Small intestine (tissue), 7 donors: ENCODE data around the gene IL21R. TPM values are rescaled to one million over a fixed set of nuclear protein-coding genes. Genes with fewer than 3 reads are reported as not detected.

Experiments
- DNase-seq, 2 donors: peaks; one replicate each; pipeline versions ENCODE4 v3.0.0 to v3.0.0-alpha.2; 2013
- FAIRE-seq: peaks from 2 replicates; lab custom pipeline; 2012; peaks lifted over from hg19 to GRCh38; lab: Jason Lieb, UNC
- H3K27ac ChIP-seq, 3 donors: one replicate each; pipeline ENCODE4 v1.5.1; 2013; ENCODE audit warnings: low read length in 2 of 3, mild to moderate bottlenecking in 2 of 3, control low read depth in 1 of 3, inconsistent platforms in 1 of 3, low read depth in 1 of 3, moderate library complexity in 1 of 3
- H3K27me3 ChIP-seq, 3 donors: one replicate each; pipeline ENCODE4 v1.6.1; 2013; ENCODE audit warnings: low read length in 3 of 3, inconsistent platforms in 1 of 3; ENCODE audit not compliant: control insufficient read depth in 3 of 3, insufficient read depth in 3 of 3
- H3K36me3 ChIP-seq, 3 donors: one replicate each; pipeline ENCODE4 v1.6.1; 2013; ENCODE audit warnings: low read length in 3 of 3, inconsistent platforms in 1 of 3, low read depth in 1 of 3, mild to moderate bottlenecking in 1 of 3, moderate library complexity in 1 of 3; ENCODE audit not compliant: control insufficient read depth in 3 of 3, insufficient read depth in 2 of 3
- H3K4me1 ChIP-seq, 3 donors: one replicate each; pipeline ENCODE4 v1.6.1; 2013; ENCODE audit warnings: low read length in 2 of 3, inconsistent platforms in 1 of 3, low read depth in 1 of 3, mild to moderate bottlenecking in 1 of 3, moderate library complexity in 1 of 3; ENCODE audit not compliant: control insufficient read depth in 3 of 3, insufficient read depth in 2 of 3
- H3K4me3 ChIP-seq, 3 donors: one replicate each; pipeline ENCODE4 v1.5.1; 2013; ENCODE audit warnings: low read length in 3 of 3, control low read depth in 1 of 3, inconsistent platforms in 1 of 3, low read depth in 1 of 3, mild to moderate bottlenecking in 1 of 3, moderate library complexity in 1 of 3
- H3K9me3 ChIP-seq, 2 donors: one replicate each; pipeline ENCODE4 v1.6.1; 2013; ENCODE audit warnings: low read depth in 1 of 2, low read length in 1 of 2; ENCODE audit not compliant: control insufficient read depth in 2 of 2, insufficient read depth in 1 of 2
- WGBS, 3 donors: extraction: QIAGEN DNeasy Blood & Tissue Kit; methylation state at CpG; one replicate each; pipeline ENCODE4 v1.1.7; 2013; 5-methylcytosine and 5-hydroxymethylcytosine counted together
- polyA plus RNA-seq, 4 donors: library from polyadenylated mRNA; stranded (reverse) in 3 of 4; unstranded in 1 of 4; fragments of 200-250 nt in 3 of 4; fragments of 120-200 nt in 1 of 4; gene quantifications; one replicate each; pipeline versions ENCODE4 v1.2.1 to v1.2.3, GENCODE V29; 2013
- donor health status: healthy with polysubstance abuse.
- donor health status: control.
- donor health status: control.
- donor health status: Bipolar disorder and iron deficiency.
- donor health status: healthy.

Gene IL21R
- polyA plus RNA-seq, 4 donors = under 0.01 to 0.85 (median 0.33) TPM

- DNase-seq = no peak
- no peak overlapping the region for H3K27ac ChIP-seq
- no peak overlapping the region for H3K4me3 ChIP-seq
- H3K9me3 ChIP-seq = peaks cover 0 to 2% of the 10 kb centered on the region in 2 donors
- H3K27me3 ChIP-seq = no peaks in the 10 kb centered on the region
- no peak for FAIRE-seq
- H3K36me3 ChIP-seq = peaks cover 4 to 45% (median 4%) of the 10 kb centered on the region in 3 donors
- H3K4me1 ChIP-seq = no peaks in the 10 kb centered on the region
- 36 to 56% (median 51%) methylated on average over 5 of the region's 5 CpGs for WGBS, 3 donors
These were observed 56.3 kb downstream of the IL21R start for GRCh38 chr16:27458258-27458657.

- H3K9me3 ChIP-seq = no peaks in the 10 kb centered on the region
- no peak overlapping the region for H3K4me3 ChIP-seq
- no peaks in the 10 kb centered on the region for H3K4me1 ChIP-seq
- WGBS, 3 donors = 87 to 93% (median 90%) methylated on average over 5 of the region's 5 CpGs
- no peak overlapping the region for H3K27ac ChIP-seq
- no peak for FAIRE-seq
- peaks cover 4 to 53% (median 9%) of the 10 kb centered on the region in 3 donors for H3K36me3 ChIP-seq
- no peaks in the 10 kb centered on the region for H3K27me3 ChIP-seq
- DNase-seq = no peak
These were observed 57.2 kb downstream of the IL21R start for GRCh38 chr16:27458987-27459688.

- no peaks in the 10 kb centered on the region for H3K9me3 ChIP-seq
- WGBS, 3 donors = 67 to 79% (median 78%) methylated on average over 4 of the region's 4 CpGs
- H3K4me1 ChIP-seq = peaks cover 0 to 9% (median 0%) of the 10 kb centered on the region in 3 donors
- FAIRE-seq (no peak), DNase-seq (no peak)
- no peaks in the 10 kb centered on the region for H3K27me3 ChIP-seq
- H3K27ac ChIP-seq = no peak overlapping the region
- no peak overlapping the region for H3K4me3 ChIP-seq
- H3K36me3 ChIP-seq = peaks cover 7 to 64% (median 12%) of the 10 kb centered on the region in 3 donors
These were observed 58.2 kb downstream of the IL21R start for GRCh38 chr16:27460213-27460612.

GRCh38 chr16:27460663-27461482, 58.9 kb downstream of the IL21R start:
- H3K4me1 ChIP-seq = peaks cover 0 to 16% (median 0%) of the 10 kb centered on the region in 3 donors
- FAIRE-seq (no peak), DNase-seq (no peak)
- H3K27ac ChIP-seq = no peak overlapping the region
- no peaks in the 10 kb centered on the region for H3K9me3 ChIP-seq
- no peaks in the 10 kb centered on the region for H3K27me3 ChIP-seq
- H3K36me3 ChIP-seq = peaks cover 7 to 68% (median 12%) of the 10 kb centered on the region in 3 donors
- no peak overlapping the region for H3K4me3 ChIP-seq
- 85 to 91% (median 86%) methylated on average over 17 to 20 of the region's 20 CpGs for WGBS, 3 donors

GRCh38 chr16:27461483-27462171, 59.7 kb downstream of the IL21R start:
- Histone ChIP-seq H3K36me3 (peaks cover 7 to 68% (median 15%) of the 10 kb centered on the region in 3 donors), H3K4me1 (peaks cover 0 to 20% (median 0%) of the 10 kb centered on the region in 3 donors), H3K9me3 (no peaks in the 10 kb centered on the region), H3K4me3 (no peak overlapping the region), H3K27ac (no peak overlapping the region), H3K27me3 (no peaks in the 10 kb centered on the region)
- no peak for DNase-seq
- no peak for FAIRE-seq
- 82 to 89% (median 88%) methylated on average over 16 of the region's 16 CpGs for WGBS, 3 donors

- H3K27ac ChIP-seq = no peak overlapping the region
- peaks cover 0 to 1% of the 10 kb centered on the region in 2 donors for H3K9me3 ChIP-seq
- 87 to 92% (median 90%) methylated on average over 17 to 18 of the region's 18 CpGs for WGBS, 3 donors
- H3K4me3 ChIP-seq = no peak overlapping the region
- H3K27me3 ChIP-seq = no peaks in the 10 kb centered on the region
- FAIRE-seq (no peak), DNase-seq (no peak)
- H3K36me3 ChIP-seq = peaks cover 9 to 70% (median 18%) of the 10 kb centered on the region in 3 donors
- H3K4me1 ChIP-seq = peaks cover 0 to 26% (median 0%) of the 10 kb centered on the region in 3 donors
These were observed 60.3 kb downstream of the IL21R start for GRCh38 chr16:27462200-27462845.

- WGBS, 3 donors = 93 to 96% (median 94%) methylated on average over 24 of the region's 24 CpGs
- no peak for DNase-seq
- H3K4me3 ChIP-seq = no peak overlapping the region
- H3K4me1 ChIP-seq = peaks cover 0 to 26% (median 0%) of the 10 kb centered on the region in 3 donors
- H3K27ac ChIP-seq = no peak overlapping the region
- FAIRE-seq = no peak
- peaks cover 0 to 2% of the 10 kb centered on the region in 2 donors for H3K9me3 ChIP-seq
- peaks cover 9 to 75% (median 22%) of the 10 kb centered on the region in 3 donors for H3K36me3 ChIP-seq
- no peaks in the 10 kb centered on the region for H3K27me3 ChIP-seq
These were observed 61.1 kb downstream of the IL21R start for GRCh38 chr16:27462846-27463682.
